ENCODE data around the gene BABAM2. TPM values are rescaled to one million over a fixed set of nuclear protein-coding genes. Genes with fewer than 3 reads are reported as not detected.

The BABAM2 gene
- total RNA-seq, 1 experiment from 2014 or later: 16.3 TPM

DNA sequence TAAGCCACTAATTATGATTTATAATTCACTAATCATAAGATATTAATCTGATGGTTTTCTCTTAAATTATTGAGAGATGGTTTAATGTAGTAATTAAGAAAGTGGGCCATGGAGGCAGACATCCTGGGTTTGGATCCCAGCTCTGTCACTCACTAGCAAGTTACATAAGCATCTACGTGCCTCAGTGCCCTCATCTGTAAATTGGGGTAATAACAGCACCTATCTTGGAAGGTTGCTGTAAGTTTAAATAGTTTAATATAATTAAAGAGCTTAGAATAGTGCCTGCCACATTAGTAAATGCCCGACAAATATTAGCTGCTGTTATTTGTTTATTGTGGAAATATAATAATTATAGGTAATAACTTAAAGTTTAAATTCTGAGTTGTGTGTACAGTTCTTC lies 30.9 kb downstream of the BABAM2 start:
- H3K27ac ChIP-seq (ENCODE audit: low read length): no peak overlapping the region
- BruUV-seq (replicated peaks): no TSS peak
- H3K36me3 ChIP-seq (ENCODE audit: low read depth, low read length): no peaks in the 10 kb centered on the region
- ChIA-PET POLR2A (ENCODE audit: unreplicated experiment) (no interaction called here), CTCF (no interaction called here)
- H3F3A ChIP-seq (ENCODE audit: low read length, unreplicated experiment): no peaks in the 10 kb centered on the region
- H3K4me2 ChIP-seq (ENCODE audit: low read length): no peak overlapping the region
- TF ChIP-seq EZH2 (IDR thresholded peaks at IDR 0.05; ENCODE audit: low read length, unreplicated experiment): no peak
- TF ChIP-seq, protein P1, sequence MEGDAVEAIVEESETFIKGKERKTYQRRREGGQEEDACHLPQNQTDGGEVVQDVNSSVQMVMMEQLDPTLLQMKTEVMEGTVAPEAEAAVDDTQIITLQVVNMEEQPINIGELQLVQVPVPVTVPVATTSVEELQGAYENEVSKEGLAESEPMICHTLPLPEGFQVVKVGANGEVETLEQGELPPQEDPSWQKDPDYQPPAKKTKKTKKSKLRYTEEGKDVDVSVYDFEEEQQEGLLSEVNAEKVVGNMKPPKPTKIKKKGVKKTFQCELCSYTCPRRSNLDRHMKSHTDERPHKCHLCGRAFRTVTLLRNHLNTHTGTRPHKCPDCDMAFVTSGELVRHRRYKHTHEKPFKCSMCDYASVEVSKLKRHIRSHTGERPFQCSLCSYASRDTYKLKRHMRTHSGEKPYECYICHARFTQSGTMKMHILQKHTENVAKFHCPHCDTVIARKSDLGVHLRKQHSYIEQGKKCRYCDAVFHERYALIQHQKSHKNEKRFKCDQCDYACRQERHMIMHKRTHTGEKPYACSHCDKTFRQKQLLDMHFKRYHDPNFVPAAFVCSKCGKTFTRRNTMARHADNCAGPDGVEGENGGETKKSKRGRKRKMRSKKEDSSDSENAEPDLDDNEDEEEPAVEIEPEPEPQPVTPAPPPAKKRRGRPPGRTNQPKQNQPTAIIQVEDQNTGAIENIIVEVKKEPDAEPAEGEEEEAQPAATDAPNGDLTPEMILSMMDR (conservative IDR thresholded peaks at IDR 0.05; ENCODE audit: low read depth, low read length): no peak
- TF ChIP-seq EZH2phosphoT487 (IDR thresholded peaks at IDR 0.05; ENCODE audit: borderline replicate concordance, low read length): no peak
- no peaks in the 10 kb centered on the region for H3K9me2 ChIP-seq (replicated peaks; ENCODE audit: low read length)
- H3K27me3 ChIP-seq (ENCODE audit: low read length): no peaks in the 10 kb centered on the region
- H2AFZ ChIP-seq (ENCODE audit: low read length): no peak overlapping the region
- no peak overlapping the region for H3K9ac ChIP-seq (ENCODE audit: low read length)
- H3K4me1 ChIP-seq (ENCODE audit: insufficient read depth, low read length): peaks cover 18% of the 10 kb centered on the region
- no peaks in the 10 kb centered on the region for H3K79me2 ChIP-seq (ENCODE audit: low read length)
- DNase-seq (no peak), ATAC-seq (no peak)
- no peak overlapping the region for H3K4me3 ChIP-seq (ENCODE audit: low read length)
- intact Hi-C loops (cut with micrococcal nuclease): no loop called here
- H4K20me1 ChIP-seq (ENCODE audit: low read length): no peaks in the 10 kb centered on the region
- H3K9me3 ChIP-seq (ENCODE audit: low read length): no peaks in the 10 kb centered on the region

DNA sequence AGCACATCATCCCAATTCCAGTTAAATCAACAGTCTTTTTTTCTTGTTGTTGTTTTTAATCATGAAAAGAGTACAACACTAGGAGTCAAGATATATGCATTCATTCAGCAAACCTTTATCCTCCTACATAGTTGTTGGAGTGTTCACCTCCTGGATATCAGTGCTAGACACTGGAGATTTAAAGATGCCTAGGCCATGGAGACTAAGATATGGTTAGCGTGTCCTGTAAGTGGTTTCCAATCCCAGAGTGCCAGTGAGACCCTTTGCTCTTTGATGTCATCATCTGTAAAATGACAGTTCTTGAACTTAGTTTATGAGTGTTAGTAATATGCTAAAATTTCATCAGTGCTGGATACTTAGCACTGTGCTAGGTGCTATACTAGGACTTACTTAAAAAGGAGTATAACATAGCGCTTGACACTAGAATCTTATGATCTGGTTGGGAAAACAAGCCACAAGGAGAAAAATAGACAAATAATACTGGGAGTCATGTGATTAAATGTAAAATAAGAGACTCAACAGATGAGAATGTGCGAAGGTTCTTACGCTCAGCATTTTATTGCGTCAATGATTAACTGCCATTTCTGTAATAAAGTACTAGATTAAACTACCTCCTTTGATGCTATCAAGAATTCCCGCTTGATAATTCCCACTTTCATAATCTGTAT lies 31.5 kb downstream of the BABAM2 start:
- Histone ChIP-seq H3K36me3 (ENCODE audit: low read depth, low read length) (no peaks in the 10 kb centered on the region), H2AFZ (ENCODE audit: low read length) (no peak overlapping the region), H3K4me1 (ENCODE audit: insufficient read depth, low read length) (peaks cover 14% of the 10 kb centered on the region), H3K9ac (ENCODE audit: low read length) (no peak overlapping the region), H4K20me1 (ENCODE audit: low read length) (no peaks in the 10 kb centered on the region), H3K9me3 (ENCODE audit: low read length) (no peaks in the 10 kb centered on the region), H3K79me2 (ENCODE audit: low read length) (no peaks in the 10 kb centered on the region), H3K9me2 (replicated peaks; ENCODE audit: low read length) (no peaks in the 10 kb centered on the region), H3K27me3 (ENCODE audit: low read length) (no peaks in the 10 kb centered on the region), H3K4me2 (ENCODE audit: low read length) (no peak overlapping the region), H3K27ac (ENCODE audit: low read length) (no peak overlapping the region), H3K4me3 (ENCODE audit: low read length) (no peak overlapping the region), H3F3A (ENCODE audit: low read length, unreplicated experiment) (no peaks in the 10 kb centered on the region)
- ChIA-PET POLR2A (ENCODE audit: unreplicated experiment) (no interaction called here), CTCF (no interaction called here)
- no peak for DNase-seq
- intact Hi-C loops (cut with micrococcal nuclease): no loop called here
- TF ChIP-seq, protein P1 (conservative IDR thresholded peaks at IDR 0.05; ENCODE audit: low read depth, low read length): no peak
- no peak for TF ChIP-seq EZH2phosphoT487 (IDR thresholded peaks at IDR 0.05; ENCODE audit: borderline replicate concordance, low read length)
- TF ChIP-seq EZH2 (IDR thresholded peaks at IDR 0.05; ENCODE audit: low read length, unreplicated experiment): no peak
- ATAC-seq: no peak
- BruUV-seq (replicated peaks): no TSS peak

DNA sequence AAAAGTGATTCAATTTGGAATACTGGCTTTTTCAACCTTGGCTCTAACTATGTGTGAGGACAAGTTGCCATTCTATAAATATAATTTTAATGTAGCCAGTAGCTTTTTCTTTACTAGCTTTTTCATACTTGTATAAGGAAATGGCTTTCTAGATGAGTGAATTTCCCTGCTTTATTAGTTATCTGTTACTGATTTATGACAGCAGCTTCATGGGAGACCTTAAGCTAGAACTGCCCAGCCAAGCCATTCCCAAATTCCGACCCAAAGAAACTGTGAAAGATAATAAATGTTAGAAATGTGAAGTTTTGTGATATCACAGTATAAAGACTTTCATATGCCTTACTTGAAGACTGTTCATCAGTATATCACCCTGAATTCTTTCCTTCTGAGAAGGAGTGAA lies 32.3 kb downstream of the BABAM2 start:
- no peaks in the 10 kb centered on the region for H4K20me1 ChIP-seq (ENCODE audit: low read length)
- no peak overlapping the region for H3K9ac ChIP-seq (ENCODE audit: low read length)
- no peak overlapping the region for H2AFZ ChIP-seq (ENCODE audit: low read length)
- no peaks in the 10 kb centered on the region for H3K27me3 ChIP-seq (ENCODE audit: low read length)
- BruUV-seq (replicated peaks): no TSS peak
- ChIA-PET POLR2A (ENCODE audit: unreplicated experiment) (no interaction called here), CTCF (no interaction called here)
- H3K9me3 ChIP-seq (ENCODE audit: low read length): no peaks in the 10 kb centered on the region
- ATAC-seq (no peak), DNase-seq (no peak)
- peaks cover 14% of the 10 kb centered on the region for H3K4me1 ChIP-seq (ENCODE audit: insufficient read depth, low read length)
- no peaks in the 10 kb centered on the region for H3K79me2 ChIP-seq (ENCODE audit: low read length)
- H3K36me3 ChIP-seq (ENCODE audit: low read depth, low read length): no peaks in the 10 kb centered on the region
- intact Hi-C loops (cut with micrococcal nuclease): no loop called here
- no peak overlapping the region for H3K27ac ChIP-seq (ENCODE audit: low read length)
- H3K9me2 ChIP-seq (replicated peaks; ENCODE audit: low read length): no peaks in the 10 kb centered on the region
- TF ChIP-seq, protein P1 (conservative IDR thresholded peaks at IDR 0.05; ENCODE audit: low read depth, low read length): no peak
- no peak for TF ChIP-seq EZH2phosphoT487 (IDR thresholded peaks at IDR 0.05; ENCODE audit: borderline replicate concordance, low read length)
- TF ChIP-seq EZH2 (IDR thresholded peaks at IDR 0.05; ENCODE audit: low read length, unreplicated experiment): no peak
- no peaks in the 10 kb centered on the region for H3F3A ChIP-seq (ENCODE audit: low read length, unreplicated experiment)
- no peak overlapping the region for H3K4me3 ChIP-seq (ENCODE audit: low read length)
- H3K4me2 ChIP-seq (ENCODE audit: low read length): no peak overlapping the region

Data from PC-3 (cell line).